ENCODE measurements around the gene SLC25A4.
"Not testable (repeated sequence)": the region's sequence is repeated elsewhere in the genome, so short reads cannot be mapped to it uniquely, and the experiment has no call there.

Gene SLC25A4

GRCh38 chr4:185183622-185184281 is 40.7 kb downstream of the SLC25A4 start:
- Histone ChIP-seq H3K9me3 (ENCODE audit: control insufficient read depth, insufficient read depth, low read depth, low read length) (no peaks in the 10 kb centered on the region), H3K36me3 (ENCODE audit: control insufficient read depth, insufficient read depth, low read length) (peaks cover 4% of the 10 kb centered on the region), H3K4me3 (ENCODE audit: low read depth, low read length) (no peak overlapping the region), H3K9ac (ENCODE audit: low read length) (no peak overlapping the region), H3K27ac (ENCODE audit: low read depth, low read length) (no peak overlapping the region), H3K4me1 (ENCODE audit: control insufficient read depth, insufficient read depth, low read length) (peaks cover 21% of the 10 kb centered on the region), H3K27me3 (ENCODE audit: control insufficient read depth, insufficient read depth, low read length) (no peaks in the 10 kb centered on the region)

GRCh38 chr4:185186769-185187168 is 43.7 kb downstream of the SLC25A4 start:
- no peak overlapping the region for H3K4me3 ChIP-seq (ENCODE audit: low read depth, low read length)
- no peak overlapping the region for H3K27ac ChIP-seq (ENCODE audit: low read depth, low read length)
- no peaks in the 10 kb centered on the region for H3K27me3 ChIP-seq (ENCODE audit: control insufficient read depth, insufficient read depth, low read length)
- H3K36me3 ChIP-seq (ENCODE audit: control insufficient read depth, insufficient read depth, low read length): peaks cover 23% of the 10 kb centered on the region
- peaks cover 18% of the 10 kb centered on the region for H3K4me1 ChIP-seq (ENCODE audit: control insufficient read depth, insufficient read depth, low read length)
- no peaks in the 10 kb centered on the region for H3K9me3 ChIP-seq (ENCODE audit: control insufficient read depth, insufficient read depth, low read depth, low read length)
- no peak overlapping the region for H3K9ac ChIP-seq (ENCODE audit: low read length)

GRCh38 chr4:185189606-185190305 is 46.7 kb downstream of the SLC25A4 start:
- H3K27ac ChIP-seq (ENCODE audit: low read depth, low read length): no peak overlapping the region

GRCh38 chr4:185190306-185190856 is 47.3 kb downstream of the SLC25A4 start:
- 0 out of 2 replicates have a peak, but pooled peaks cover 5% of the 10 kb centered on the region for H3K4me1 ChIP-seq (ENCODE audit: control insufficient read depth, insufficient read depth, low read length)
- no peak overlapping the region for H3K4me3 ChIP-seq (ENCODE audit: low read depth, low read length)
- peaks cover 23% of the 10 kb centered on the region for H3K36me3 ChIP-seq (ENCODE audit: control insufficient read depth, insufficient read depth, low read length)
- no peaks in the 10 kb centered on the region for H3K27me3 ChIP-seq (ENCODE audit: control insufficient read depth, insufficient read depth, low read length)
- no peak overlapping the region for H3K9ac ChIP-seq (ENCODE audit: low read length)
- no peak overlapping the region for H3K27ac ChIP-seq (ENCODE audit: low read depth, low read length)
- H3K9me3 ChIP-seq (ENCODE audit: control insufficient read depth, insufficient read depth, low read depth, low read length): no peaks in the 10 kb centered on the region

More at GRCh38 chr4:185189606-185190305, 46.7 kb downstream of the SLC25A4 start:
- Histone ChIP-seq H3K27me3 (ENCODE audit: control insufficient read depth, insufficient read depth, low read length) (no peaks in the 10 kb centered on the region), H3K4me1 (ENCODE audit: control insufficient read depth, insufficient read depth, low read length) (0 out of 2 replicates have a peak, but pooled peaks cover 5% of the 10 kb centered on the region), H3K36me3 (ENCODE audit: control insufficient read depth, insufficient read depth, low read length) (peaks cover 23% of the 10 kb centered on the region), H3K9ac (ENCODE audit: low read length) (no peak overlapping the region), H3K9me3 (ENCODE audit: control insufficient read depth, insufficient read depth, low read depth, low read length) (no peaks in the 10 kb centered on the region), H3K4me3 (ENCODE audit: low read depth, low read length) (no peak overlapping the region)

GRCh38 chr4:185192059-185192458 is 49.0 kb downstream of the SLC25A4 start:
- H3K9me3 ChIP-seq (ENCODE audit: control insufficient read depth, insufficient read depth, low read depth, low read length): no peaks in the 10 kb centered on the region
- no peak overlapping the region for H3K27ac ChIP-seq (ENCODE audit: low read depth, low read length)
- H3K9ac ChIP-seq (ENCODE audit: low read length): no peak overlapping the region
- H3K27me3 ChIP-seq (ENCODE audit: control insufficient read depth, insufficient read depth, low read length): no peaks in the 10 kb centered on the region
- 0 out of 2 replicates have a peak, but pooled peaks cover 5% of the 10 kb centered on the region for H3K4me1 ChIP-seq (ENCODE audit: control insufficient read depth, insufficient read depth, low read length)
- no peak overlapping the region for H3K4me3 ChIP-seq (ENCODE audit: low read depth, low read length)
- H3K36me3 ChIP-seq (ENCODE audit: control insufficient read depth, insufficient read depth, low read length): peaks cover 23% of the 10 kb centered on the region

- no peak overlapping the region for H3K27ac ChIP-seq (ENCODE audit: low read depth, low read length)
- no peak overlapping the region for H3K4me3 ChIP-seq (ENCODE audit: low read depth, low read length)
- H3K36me3 ChIP-seq (ENCODE audit: control insufficient read depth, insufficient read depth, low read length): peaks cover 8% of the 10 kb centered on the region
- no peaks in the 10 kb centered on the region for H3K27me3 ChIP-seq (ENCODE audit: control insufficient read depth, insufficient read depth, low read length)
- no peaks in the 10 kb centered on the region for H3K9me3 ChIP-seq (ENCODE audit: control insufficient read depth, insufficient read depth, low read depth, low read length)
- 0 out of 2 replicates have a peak, but pooled peaks cover 5% of the 10 kb centered on the region for H3K4me1 ChIP-seq (ENCODE audit: control insufficient read depth, insufficient read depth, low read length)
- H3K9ac ChIP-seq (ENCODE audit: low read length): no peak overlapping the region
Measured at GRCh38 chr4:185194924-185195888, 52.1 kb downstream of the SLC25A4 start.

GRCh38 chr4:185196437-185196836 is 53.4 kb downstream of the SLC25A4 start:
- H3K9ac ChIP-seq (ENCODE audit: low read length): no peak overlapping the region
- no peaks in the 10 kb centered on the region for H3K9me3 ChIP-seq (ENCODE audit: control insufficient read depth, insufficient read depth, low read depth, low read length)
- H3K4me3 ChIP-seq (ENCODE audit: low read depth, low read length): no peak overlapping the region
- H3K27ac ChIP-seq (ENCODE audit: low read depth, low read length): no peak overlapping the region
- peaks cover 8% of the 10 kb centered on the region for H3K4me1 ChIP-seq (ENCODE audit: control insufficient read depth, insufficient read depth, low read length)
- H3K27me3 ChIP-seq (ENCODE audit: control insufficient read depth, insufficient read depth, low read length): no peaks in the 10 kb centered on the region
- H3K36me3 ChIP-seq (ENCODE audit: control insufficient read depth, insufficient read depth, low read length): no peaks in the 10 kb centered on the region; the same call in 1 of the 2 replicates

GRCh38 chr4:185198189-185198588 is 55.1 kb downstream of the SLC25A4 start:
- not testable (repeated sequence) for H3K27me3 ChIP-seq (ENCODE audit: control insufficient read depth, insufficient read depth, low read length); H3K27ac ChIP-seq (ENCODE audit: low read depth, low read length); H3K36me3 ChIP-seq (ENCODE audit: control insufficient read depth, insufficient read depth, low read length); H3K9me3 ChIP-seq (ENCODE audit: control insufficient read depth, insufficient read depth, low read depth, low read length); H3K9ac ChIP-seq (ENCODE audit: low read length); H3K4me3 ChIP-seq (ENCODE audit: low read depth, low read length)
- peaks cover 17% of the 10 kb centered on the region for H3K4me1 ChIP-seq (ENCODE audit: control insufficient read depth, insufficient read depth, low read length)

All from HUES6 (cell line).